Lower lobe of right lung (tissue), 2 donors: ENCODE measurements around the gene SNCB. TPM values are rescaled to one million over a fixed set of nuclear protein-coding genes. Genes with fewer than 3 reads are reported as not detected.

Experiments used
- ATAC-seq, 2 donors: fragments of 200-7000 bp; cut with Tn5 transposase; one replicate each; pipeline ENCODE4 v1.9.1; 2020 to 2022; ENCODE audit warnings: mild to moderate bottlenecking in 2 of 2, moderate library complexity in 2 of 2
- DNase-seq: peaks from one replicate; pipeline ENCODE4 v3.0.0-alpha.2; 2020
- H3K27ac ChIP-seq: fragments of 200-600 bp; one replicate; pipeline ENCODE4 v1.8.0; 2022
- H3K27me3 ChIP-seq: fragments of 200-600 bp; one replicate; pipeline ENCODE4 v1.8.0; 2022; ENCODE audit warnings: low read depth
- H3K36me3 ChIP-seq: fragments of 200-600 bp; one replicate; pipeline ENCODE4 v1.8.0; 2022; ENCODE audit warnings: mild to moderate bottlenecking
- H3K4me1 ChIP-seq: fragments of 200-600 bp; one replicate; pipeline ENCODE4 v1.8.0; 2022
- H3K4me3 ChIP-seq: fragments of 200-600 bp; one replicate; pipeline ENCODE4 v1.8.0; 2022; ENCODE audit warnings: mild to moderate bottlenecking
- H3K9me3 ChIP-seq: fragments of 200-600 bp; one replicate; pipeline ENCODE4 v1.8.0; 2022
- CTCF ChIP-seq: fragments of 200-600 bp; IDR thresholded peaks from one replicate; pipeline ENCODE4 v1.8.0; 2022; ENCODE audit warnings: antibody characterized with exemption, mild to moderate bottlenecking
- intact Hi-C: fragments of 100-400 bp; cut with DNase I; formaldehyde crosslinking; loops from one replicate; pipeline ENCODE4 v1.11.0; 2022
- total RNA-seq: library from RNA; stranded (reverse); fragmentation: NEBNext Ultra II Directional; extraction: Animal tissue kit (Norgen Biotek cat#: 25700); gene quantifications from one replicate; pipeline ENCODE4 v1.2.1, GENCODE V29; 2021
- donor health status: DM: no; HTN: yes; CAD: no; lungs with severe emphysema.

Gene SNCB
- total RNA-seq, 1 donor from 2014 or later = not detected

- H3K4me3 ChIP-seq = no peak overlapping the region
- no peak overlapping the region for H3K27ac ChIP-seq
- intact Hi-C loops = no loop called here
- H3K36me3 ChIP-seq = no peaks in the 10 kb centered on the region
- TF ChIP-seq CTCF = no peak
- ATAC-seq (no peak), DNase-seq (no peak)
- no peaks in the 10 kb centered on the region for H3K27me3 ChIP-seq
- no peaks in the 10 kb centered on the region for H3K9me3 ChIP-seq
- no peaks in the 10 kb centered on the region for H3K4me1 ChIP-seq
Observed at GRCh38 chr5:176577312-176578176, 52.8 kb downstream of the SNCB start.

GRCh38 chr5:176575488-176576422 is 54.6 kb downstream of the SNCB start:
- H3K36me3 ChIP-seq = no peaks in the 10 kb centered on the region
- TF ChIP-seq CTCF = no peak
- H3K27ac ChIP-seq = no peak overlapping the region
- H3K27me3 ChIP-seq = no peaks in the 10 kb centered on the region
- intact Hi-C loops = no loop called here
- H3K4me1 ChIP-seq = no peaks in the 10 kb centered on the region
- no peaks in the 10 kb centered on the region for H3K9me3 ChIP-seq
- no peak overlapping the region for H3K4me3 ChIP-seq
- no peak for ATAC-seq
- no peak for DNase-seq

GRCh38 chr5:176575066-176575465 is 55.3 kb downstream of the SNCB start:
- no peak for DNase-seq

GRCh38 chr5:176574297-176574591 is 56.1 kb downstream of the SNCB start:
- DNase-seq (no peak), ATAC-seq (no peak)
- no peak for TF ChIP-seq CTCF
- Histone ChIP-seq H3K27ac (no peak overlapping the region), H3K4me1 (no peaks in the 10 kb centered on the region), H3K9me3 (no peaks in the 10 kb centered on the region), H3K4me3 (no peak overlapping the region), H3K36me3 (no peaks in the 10 kb centered on the region), H3K27me3 (peaks cover 12% of the 10 kb centered on the region)
- intact Hi-C loops = no loop called here

More at GRCh38 chr5:176575066-176575465, 55.3 kb downstream of the SNCB start:
- intact Hi-C loops = no loop called here
- peaks cover 6% of the 10 kb centered on the region for H3K27me3 ChIP-seq
- H3K4me3 ChIP-seq = no peak overlapping the region
- TF ChIP-seq CTCF = no peak
- H3K36me3 ChIP-seq = no peaks in the 10 kb centered on the region
- no peak overlapping the region for H3K27ac ChIP-seq
- H3K9me3 ChIP-seq = no peaks in the 10 kb centered on the region
- no peaks in the 10 kb centered on the region for H3K4me1 ChIP-seq
- ATAC-seq = no peak

- Histone ChIP-seq H3K27me3 (peaks cover 14% of the 10 kb centered on the region), H3K4me1 (no peaks in the 10 kb centered on the region), H3K27ac (no peak overlapping the region), H3K4me3 (no peak overlapping the region), H3K36me3 (no peaks in the 10 kb centered on the region), H3K9me3 (no peaks in the 10 kb centered on the region)
- peak; percentile 78 to 80 for ATAC-seq
- peak; percentile 82 for TF ChIP-seq CTCF
- DNase-seq = peak; percentile 79
- intact Hi-C loops = no loop called here
Observed at GRCh38 chr5:176573564-176574296, 56.6 kb downstream of the SNCB start.
